Measurements from ENCODE around the gene CFAP97D2.

CFAP97D2 gene

GRCh38 chr13:114164053-114164452 is 15.0 kb upstream of the CFAP97D2 start:
- peaks cover 8% of the 10 kb centered on the region for H3K4me1 ChIP-seq (ENCODE audit: insufficient read depth, insufficient read length)
- no peak for DNase-seq (ENCODE audit: low read depth, low spot score)
- no peak overlapping the region for H3K9ac ChIP-seq (ENCODE audit: insufficient read length, low read depth)
- no peaks in the 10 kb centered on the region for H3K9me3 ChIP-seq (ENCODE audit: insufficient read depth, low read length)
- TF ChIP-seq SUZ12 (IDR thresholded peaks at IDR 0.05; ENCODE audit: extremely low read depth, insufficient read depth, insufficient read length): no peak
- no peak for TF ChIP-seq ZNF274 (IDR thresholded peaks at IDR 0.05; ENCODE audit: low read depth, low read length)
- TF ChIP-seq YY1 (IDR thresholded peaks at IDR 0.05; ENCODE audit: insufficient read depth, insufficient read length): no peak
- peaks cover 5% of the 10 kb centered on the region for H3K27me3 ChIP-seq (ENCODE audit: insufficient read depth, insufficient read length)
- no peaks in the 10 kb centered on the region for H3K36me3 ChIP-seq (ENCODE audit: insufficient read depth, insufficient read length, low read length)
- no peak overlapping the region for H3K4me3 ChIP-seq (ENCODE audit: insufficient read length, low read depth)

- H3K9me3 ChIP-seq (ENCODE audit: insufficient read depth, low read length): no peaks in the 10 kb centered on the region
- TF ChIP-seq YY1 (IDR thresholded peaks at IDR 0.05; ENCODE audit: insufficient read depth, insufficient read length): no peak
- TF ChIP-seq SUZ12 (IDR thresholded peaks at IDR 0.05; ENCODE audit: extremely low read depth, insufficient read depth, insufficient read length): no peak
- no peak for TF ChIP-seq ZNF274 (IDR thresholded peaks at IDR 0.05; ENCODE audit: low read depth, low read length)
- H3K4me3 ChIP-seq (ENCODE audit: insufficient read length, low read depth): no peak overlapping the region
- peaks cover 5% of the 10 kb centered on the region for H3K27me3 ChIP-seq (ENCODE audit: insufficient read depth, insufficient read length)
- no peak for DNase-seq (ENCODE audit: low read depth, low spot score)
- no peak overlapping the region for H3K9ac ChIP-seq (ENCODE audit: insufficient read length, low read depth)
- no peaks in the 10 kb centered on the region for H3K36me3 ChIP-seq (ENCODE audit: insufficient read depth, insufficient read length, low read length)
- H3K4me1 ChIP-seq (ENCODE audit: insufficient read depth, insufficient read length): peaks cover 8% of the 10 kb centered on the region
These were observed 14.2 kb upstream of the CFAP97D2 start for GRCh38 chr13:114164681-114165429.

GRCh38 chr13:114166381-114167131 is 12.5 kb upstream of the CFAP97D2 start:
- no peak overlapping the region for H3K4me3 ChIP-seq (ENCODE audit: insufficient read length, low read depth)
- H3K36me3 ChIP-seq (ENCODE audit: insufficient read depth, insufficient read length, low read length): no peaks in the 10 kb centered on the region
- TF ChIP-seq ZNF274 (IDR thresholded peaks at IDR 0.05; ENCODE audit: low read depth, low read length): no peak
- no peak for TF ChIP-seq YY1 (IDR thresholded peaks at IDR 0.05; ENCODE audit: insufficient read depth, insufficient read length)
- TF ChIP-seq SUZ12 (IDR thresholded peaks at IDR 0.05; ENCODE audit: extremely low read depth, insufficient read depth, insufficient read length): no peak
- H3K9me3 ChIP-seq (ENCODE audit: insufficient read depth, low read length): no peaks in the 10 kb centered on the region
- no peak for DNase-seq (ENCODE audit: low read depth, low spot score)
- peaks cover 8% of the 10 kb centered on the region for H3K4me1 ChIP-seq (ENCODE audit: insufficient read depth, insufficient read length)
- H3K9ac ChIP-seq (ENCODE audit: insufficient read length, low read depth): no peak overlapping the region
- peaks cover 5% of the 10 kb centered on the region for H3K27me3 ChIP-seq (ENCODE audit: insufficient read depth, insufficient read length)

GRCh38 chr13:114167426-114167825 is 11.6 kb upstream of the CFAP97D2 start:
- Histone ChIP-seq H3K4me1 (ENCODE audit: insufficient read depth, insufficient read length) (peaks cover 3% of the 10 kb centered on the region), H3K9me3 (ENCODE audit: insufficient read depth, low read length) (no peaks in the 10 kb centered on the region), H3K36me3 (ENCODE audit: insufficient read depth, insufficient read length, low read length) (no peaks in the 10 kb centered on the region), H3K9ac (ENCODE audit: insufficient read length, low read depth) (no peak overlapping the region), H3K27me3 (ENCODE audit: insufficient read depth, insufficient read length) (peaks cover 5% of the 10 kb centered on the region), H3K4me3 (ENCODE audit: insufficient read length, low read depth) (no peak overlapping the region)
- no peak for DNase-seq (ENCODE audit: low read depth, low spot score)
- TF ChIP-seq ZNF274 (IDR thresholded peaks at IDR 0.05; ENCODE audit: low read depth, low read length) (no peak), SUZ12 (IDR thresholded peaks at IDR 0.05; ENCODE audit: extremely low read depth, insufficient read depth, insufficient read length) (no peak), YY1 (IDR thresholded peaks at IDR 0.05; ENCODE audit: insufficient read depth, insufficient read length) (no peak)

GRCh38 chr13:114167885-114168284 is 11.2 kb upstream of the CFAP97D2 start:
- Histone ChIP-seq H3K4me1 (ENCODE audit: insufficient read depth, insufficient read length) (peaks cover 3% of the 10 kb centered on the region), H3K4me3 (ENCODE audit: insufficient read length, low read depth) (no peak overlapping the region), H3K27me3 (ENCODE audit: insufficient read depth, insufficient read length) (peaks cover 3% of the 10 kb centered on the region), H3K9me3 (ENCODE audit: insufficient read depth, low read length) (no peaks in the 10 kb centered on the region), H3K36me3 (ENCODE audit: insufficient read depth, insufficient read length, low read length) (no peaks in the 10 kb centered on the region), H3K9ac (ENCODE audit: insufficient read length, low read depth) (no peak overlapping the region)
- TF ChIP-seq ZNF274 (IDR thresholded peaks at IDR 0.05; ENCODE audit: low read depth, low read length) (no peak), YY1 (IDR thresholded peaks at IDR 0.05; ENCODE audit: insufficient read depth, insufficient read length) (no peak), SUZ12 (IDR thresholded peaks at IDR 0.05; ENCODE audit: extremely low read depth, insufficient read depth, insufficient read length) (no peak)
- no peak for DNase-seq (ENCODE audit: low read depth, low spot score)

GRCh38 chr13:114173272-114173671 is 5.8 kb upstream of the CFAP97D2 start:
- no peaks in the 10 kb centered on the region for H3K4me1 ChIP-seq (ENCODE audit: insufficient read depth, insufficient read length)
- no peak overlapping the region for H3K9ac ChIP-seq (ENCODE audit: insufficient read length, low read depth)
- no peaks in the 10 kb centered on the region for H3K9me3 ChIP-seq (ENCODE audit: insufficient read depth, low read length)
- no peak for DNase-seq (ENCODE audit: low read depth, low spot score)
- H3K36me3 ChIP-seq (ENCODE audit: insufficient read depth, insufficient read length, low read length): no peaks in the 10 kb centered on the region
- H3K4me3 ChIP-seq (ENCODE audit: insufficient read length, low read depth): no peak overlapping the region
- TF ChIP-seq YY1 (IDR thresholded peaks at IDR 0.05; ENCODE audit: insufficient read depth, insufficient read length) (no peak), ZNF274 (IDR thresholded peaks at IDR 0.05; ENCODE audit: low read depth, low read length) (no peak), SUZ12 (IDR thresholded peaks at IDR 0.05; ENCODE audit: extremely low read depth, insufficient read depth, insufficient read length) (no peak)
- H3K27me3 ChIP-seq (ENCODE audit: insufficient read depth, insufficient read length): no peaks in the 10 kb centered on the region

GRCh38 chr13:114173745-114174144 is 5.3 kb upstream of the CFAP97D2 start:
- DNase-seq (ENCODE audit: low read depth, low spot score): no peak
- Histone ChIP-seq H3K27me3 (ENCODE audit: insufficient read depth, insufficient read length) (no peaks in the 10 kb centered on the region), H3K36me3 (ENCODE audit: insufficient read depth, insufficient read length, low read length) (no peaks in the 10 kb centered on the region), H3K4me3 (ENCODE audit: insufficient read length, low read depth) (no peak overlapping the region), H3K9ac (ENCODE audit: insufficient read length, low read depth) (no peak overlapping the region), H3K4me1 (ENCODE audit: insufficient read depth, insufficient read length) (no peaks in the 10 kb centered on the region), H3K9me3 (ENCODE audit: insufficient read depth, low read length) (no peaks in the 10 kb centered on the region)
- no peak for TF ChIP-seq ZNF274 (IDR thresholded peaks at IDR 0.05; ENCODE audit: low read depth, low read length)
- no peak for TF ChIP-seq SUZ12 (IDR thresholded peaks at IDR 0.05; ENCODE audit: extremely low read depth, insufficient read depth, insufficient read length)
- no peak for TF ChIP-seq YY1 (IDR thresholded peaks at IDR 0.05; ENCODE audit: insufficient read depth, insufficient read length)
